NCI-H2171 (cell line): ENCODE data around the gene GDF11.

Source experiments
- DNase-seq: peaks from one replicate; lab custom pipeline; 2025; lab: John Stamatoyannopoulos, UW

The GDF11 gene

GRCh38 chr12:55707219-55707671 lies 35.7 kb upstream of the GDF11 start:
- peak; percentile 27 for DNase-seq

- DNase-seq: peak; percentile 61
Measured at GRCh38 chr12:55707841-55708694, 34.9 kb upstream of the GDF11 start, which contains the start of gene ITGA7. ITGA7 (minus strand) TSS chr12:55707904; CDS start chr12:55707682, 222 bp downstream.

GRCh38 chr12:55708695-55709233 lies 34.2 kb upstream of the GDF11 start:
- no peak for DNase-seq

- no peak for DNase-seq
Measured at GRCh38 chr12:55711786-55712553, 31.0 kb upstream of the GDF11 start.

- no peak for DNase-seq
Measured at GRCh38 chr12:55712700-55713415, 30.1 kb upstream of the GDF11 start.

GRCh38 chr12:55713721-55714120 lies 29.2 kb upstream of the GDF11 start:
- no peak for DNase-seq

- no peak for DNase-seq
Measured at GRCh38 chr12:55715169-55715764, 27.7 kb upstream of the GDF11 start.

- DNase-seq: peak; percentile 97
Measured at GRCh38 chr12:55715833-55716581, 26.9 kb upstream of the GDF11 start, which contains the start of gene BLOC1S1. BLOC1S1 (plus strand) TSS chr12:55716046; CDS start chr12:55716052, 6 bp downstream.

GRCh38 chr12:55716582-55716957 lies 26.4 kb upstream of the GDF11 start:
- no peak for DNase-seq

GRCh38 chr12:55717011-55718007 lies 25.6 kb upstream of the GDF11 start:
- peak; percentile 95 for DNase-seq

- DNase-seq: no peak
Measured at GRCh38 chr12:55718015-55718414, 24.9 kb upstream of the GDF11 start.

GRCh38 chr12:55718624-55719275 lies 24.2 kb upstream of the GDF11 start:
- DNase-seq: no peak

GRCh38 chr12:55719371-55719770 lies 23.6 kb upstream of the GDF11 start:
- no peak for DNase-seq

- no peak for DNase-seq
Measured at GRCh38 chr12:55720071-55720564, 22.8 kb upstream of the GDF11 start, which contains the start of gene RDH5. RDH5 (plus strand) TSS chr12:55720393; CDS start chr12:55721185, 792 bp downstream.

- no peak for DNase-seq
Measured at GRCh38 chr12:55720894-55721444, 22.0 kb upstream of the GDF11 start.

GRCh38 chr12:55721601-55722213 lies 21.2 kb upstream of the GDF11 start:
- DNase-seq: no peak

- DNase-seq: no peak
Measured at GRCh38 chr12:55722948-55723347, 20.0 kb upstream of the GDF11 start.
